Measurements from ENCODE around the gene CRPPA. TPM values are rescaled to one million over a fixed set of nuclear protein-coding genes. Genes with fewer than 3 reads are reported as not detected.

The CRPPA gene
- total and polyA plus RNA-seq, 2 donors (not counting 3 experiments of a cell fraction or from before 2014, with no cell fraction given), result 0.58 to 3.5 TPM

DNA sequence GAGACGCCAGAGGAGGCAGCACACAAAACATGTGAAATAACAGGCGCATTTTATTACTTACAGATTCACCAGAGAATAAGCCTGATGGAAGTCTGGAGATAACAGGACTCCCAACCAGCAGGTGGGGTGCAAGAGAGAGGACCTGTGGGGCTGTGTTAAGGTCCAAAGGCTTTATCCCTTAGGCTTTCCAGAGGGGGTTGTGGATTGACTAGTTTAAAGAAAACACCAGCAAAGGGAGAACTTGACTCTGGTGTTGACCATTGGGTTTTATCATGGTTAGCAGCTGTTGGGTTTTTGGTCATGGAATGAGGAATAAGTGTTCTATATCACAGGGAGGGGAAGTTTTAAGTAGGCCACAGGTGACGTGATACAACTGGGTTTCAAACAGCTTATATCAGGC lies 1.6 kb upstream of the CRPPA start:
- H3K9ac ChIP-seq (replicated peaks; ENCODE audit: extremely low read depth, insufficient read depth, low read length), result no peak overlapping the region
- H3K9me3 ChIP-seq (replicated peaks; ENCODE audit: control insufficient read depth, insufficient read depth, low read length), result no peaks in the 10 kb centered on the region
- H3K27me3 ChIP-seq (ENCODE audit: control insufficient read depth in 2 of 2, insufficient read depth in 2 of 2, low read length in 2 of 2), result no peaks in the 10 kb centered on the region
- no peaks in the 10 kb centered on the region for H3K79me2 ChIP-seq (ENCODE audit: control insufficient read depth, insufficient read depth, low read length)
- POLR2A ChIA-PET, result no interaction called here
- no peak overlapping the region for H3K4me3 ChIP-seq (replicated peaks in 1 of 3; ENCODE audit: insufficient read depth in 1 of 3, low read depth in 1 of 3, low read length in 3 of 3)
- CTCF ChIA-PET, result interaction anchor here (1.2 to 2.7 kb wide), 2 partner anchors 11 to 142 kb away, joined by 4 to 13 read pairs; no protein-coding TSS in a partner anchor
- H4K20me1 ChIP-seq (replicated peaks; ENCODE audit: control insufficient read depth, extremely low read depth, insufficient read depth, low read length), result no peaks in the 10 kb centered on the region
- dilution Hi-C loops (cut with MboI; ENCODE audit: extremely low pct_ligation_motif_present, low sequenced_read_pairs) (no loop called here), intact Hi-C loops (cut with micrococcal nuclease) (loop anchor here (5.0 to 10.0 kb wide), 3 partner anchors 296 to 738 kb away; partner anchors contain the start of gene MEOX2)
- no peak overlapping the region for H3K4me2 ChIP-seq (ENCODE audit: insufficient read depth, low read length)
- DNase-seq (ENCODE audit: low read depth, low spot score) (no peak), FAIRE-seq (no peak)
- H2AFZ ChIP-seq (ENCODE audit: low read depth, low read length), result no peak overlapping the region
- no peaks in the 10 kb centered on the region for H3K36me3 ChIP-seq (ENCODE audit: control insufficient read depth in 2 of 2, extremely low read depth in 1 of 2, insufficient read depth in 2 of 2, low read length in 2 of 2)
- no peak for TF ChIP-seq POLR2AphosphoS5 (IDR thresholded peaks at IDR 0.05; ENCODE audit: insufficient read depth, low read depth, low read length)
- TF ChIP-seq, protein P1, sequence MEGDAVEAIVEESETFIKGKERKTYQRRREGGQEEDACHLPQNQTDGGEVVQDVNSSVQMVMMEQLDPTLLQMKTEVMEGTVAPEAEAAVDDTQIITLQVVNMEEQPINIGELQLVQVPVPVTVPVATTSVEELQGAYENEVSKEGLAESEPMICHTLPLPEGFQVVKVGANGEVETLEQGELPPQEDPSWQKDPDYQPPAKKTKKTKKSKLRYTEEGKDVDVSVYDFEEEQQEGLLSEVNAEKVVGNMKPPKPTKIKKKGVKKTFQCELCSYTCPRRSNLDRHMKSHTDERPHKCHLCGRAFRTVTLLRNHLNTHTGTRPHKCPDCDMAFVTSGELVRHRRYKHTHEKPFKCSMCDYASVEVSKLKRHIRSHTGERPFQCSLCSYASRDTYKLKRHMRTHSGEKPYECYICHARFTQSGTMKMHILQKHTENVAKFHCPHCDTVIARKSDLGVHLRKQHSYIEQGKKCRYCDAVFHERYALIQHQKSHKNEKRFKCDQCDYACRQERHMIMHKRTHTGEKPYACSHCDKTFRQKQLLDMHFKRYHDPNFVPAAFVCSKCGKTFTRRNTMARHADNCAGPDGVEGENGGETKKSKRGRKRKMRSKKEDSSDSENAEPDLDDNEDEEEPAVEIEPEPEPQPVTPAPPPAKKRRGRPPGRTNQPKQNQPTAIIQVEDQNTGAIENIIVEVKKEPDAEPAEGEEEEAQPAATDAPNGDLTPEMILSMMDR (IDR thresholded peaks at IDR 0.05; ENCODE audit: extremely low read depth in 1 of 2, insufficient read depth in 1 of 2, low read depth in 1 of 2, low read length in 2 of 2), result no peak
- TF ChIP-seq MYC (IDR thresholded peaks at IDR 0.05; ENCODE audit: low read depth, low read length), result no peak
- H3K4me1 ChIP-seq (ENCODE audit: control insufficient read depth, extremely low read depth, insufficient read depth, low read length), result peaks cover 13% of the 10 kb centered on the region
- no peak overlapping the region for H3K27ac ChIP-seq (ENCODE audit: insufficient read depth, low read depth, low read length)
- no TSS peak for BruUV-seq (replicated peaks)
- no peaks in the 10 kb centered on the region for H3K9me1 ChIP-seq (replicated peaks; ENCODE audit: control insufficient read depth, extremely low read depth, insufficient read depth, low read length)

DNA sequence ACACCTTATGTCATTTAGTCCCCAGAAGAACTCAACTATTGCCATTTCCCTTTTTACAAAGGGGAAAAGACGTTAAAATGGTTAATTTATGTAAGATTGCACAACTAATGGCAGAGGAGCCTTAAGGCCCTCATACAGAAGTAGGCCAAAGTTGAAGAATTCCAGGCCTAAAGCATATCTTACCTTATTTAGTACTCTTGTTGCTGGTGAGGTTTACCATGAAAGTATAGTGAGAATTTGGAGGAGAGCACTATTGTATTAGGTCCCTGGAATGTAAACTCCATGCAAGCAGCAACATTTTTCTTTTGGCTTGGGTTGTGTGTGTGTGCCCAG lies 731 bp upstream of the CRPPA start:
- Histone ChIP-seq H2AFZ (ENCODE audit: low read depth, low read length) (peak overlapping the region; percentile 92), H3K36me3 (ENCODE audit: control insufficient read depth in 2 of 2, extremely low read depth in 1 of 2, insufficient read depth in 2 of 2, low read length in 2 of 2) (no peaks in the 10 kb centered on the region), H4K20me1 (replicated peaks; ENCODE audit: control insufficient read depth, extremely low read depth, insufficient read depth, low read length) (no peaks in the 10 kb centered on the region), H3K9me3 (replicated peaks; ENCODE audit: control insufficient read depth, insufficient read depth, low read length) (no peaks in the 10 kb centered on the region), H3K79me2 (ENCODE audit: control insufficient read depth, insufficient read depth, low read length) (no peaks in the 10 kb centered on the region), H3K4me3 (replicated peaks in 1 of 3; ENCODE audit: insufficient read depth in 1 of 3, low read depth in 1 of 3, low read length in 3 of 3) (no peak overlapping the region), H3K9me1 (replicated peaks; ENCODE audit: control insufficient read depth, extremely low read depth, insufficient read depth, low read length) (no peaks in the 10 kb centered on the region), H3K4me2 (ENCODE audit: insufficient read depth, low read length) (peak overlapping the region; percentile 88), H3K4me1 (ENCODE audit: control insufficient read depth, extremely low read depth, insufficient read depth, low read length) (peaks cover 13% of the 10 kb centered on the region), H3K27me3 (ENCODE audit: control insufficient read depth in 2 of 2, insufficient read depth in 2 of 2, low read length in 2 of 2) (no peaks in the 10 kb centered on the region), H3K9ac (replicated peaks; ENCODE audit: extremely low read depth, insufficient read depth, low read length) (no peak overlapping the region), H3K27ac (ENCODE audit: insufficient read depth, low read depth, low read length) (peak overlapping the region; percentile 82)
- no TSS peak for BruUV-seq (replicated peaks)
- dilution Hi-C loops (cut with MboI; ENCODE audit: extremely low pct_ligation_motif_present, low sequenced_read_pairs), result no loop called here
- TF ChIP-seq POLR2AphosphoS5 (IDR thresholded peaks at IDR 0.05; ENCODE audit: insufficient read depth, low read depth, low read length) (no peak), MYC (IDR thresholded peaks at IDR 0.05; ENCODE audit: low read depth, low read length) (no peak), GATA2 (IDR thresholded peaks at IDR 0.05; ENCODE audit: insufficient read depth, insufficient read length, low read depth, low read length) (no peak), POLR2A (IDR thresholded peaks at IDR 0.05; ENCODE audit: low read depth, low read length) (no peak), EZH2 (IDR thresholded peaks at IDR 0.05; ENCODE audit: borderline replicate concordance, low read depth, low read length, severe bottlenecking) (no peak), JUN (IDR thresholded peaks at IDR 0.05; ENCODE audit: borderline replicate concordance, insufficient read depth, insufficient read length, low read depth) (no peak), FOS (IDR thresholded peaks at IDR 0.05; ENCODE audit: borderline replicate concordance, insufficient read depth, low read length) (no peak)
- TF ChIP-seq, protein P1 (IDR thresholded peaks at IDR 0.05; ENCODE audit: extremely low read depth in 1 of 2, insufficient read depth in 1 of 2, low read depth in 1 of 2, low read length in 2 of 2), result no peak
- TF ChIP-seq, protein P2, sequence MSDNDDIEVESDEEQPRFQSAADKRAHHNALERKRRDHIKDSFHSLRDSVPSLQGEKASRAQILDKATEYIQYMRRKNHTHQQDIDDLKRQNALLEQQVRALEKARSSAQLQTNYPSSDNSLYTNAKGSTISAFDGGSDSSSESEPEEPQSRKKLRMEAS (IDR thresholded peaks at IDR 0.05; ENCODE audit: insufficient read depth, insufficient read length), result no peak
- FAIRE-seq, result no peak
- intact Hi-C loops (cut with micrococcal nuclease), result loop anchor here (5.0 to 10.0 kb wide), 3 partner anchors 295 to 737 kb away; partner anchors contain the start of gene MEOX2
- ChIA-PET CTCF (interaction anchor here (0.6 to 2.7 kb wide), 4 partner anchors 11 to 143 kb away, joined by 3 to 13 read pairs (median 4); no protein-coding TSS in a partner anchor), POLR2A (no interaction called here)
- DNase-seq (ENCODE audit: low read depth, low spot score), result no peak

Data from endothelial cell of umbilical vein (primary cell).